AG08395 (cell line): Measurements from ENCODE around the gene PIGQ.

Source experiments
- DNase-seq: peaks from one replicate; pipeline ENCODE4 v3.0.0; 2012; ENCODE audit warnings: mixed read lengths, low spot score

PIGQ gene

DNA sequence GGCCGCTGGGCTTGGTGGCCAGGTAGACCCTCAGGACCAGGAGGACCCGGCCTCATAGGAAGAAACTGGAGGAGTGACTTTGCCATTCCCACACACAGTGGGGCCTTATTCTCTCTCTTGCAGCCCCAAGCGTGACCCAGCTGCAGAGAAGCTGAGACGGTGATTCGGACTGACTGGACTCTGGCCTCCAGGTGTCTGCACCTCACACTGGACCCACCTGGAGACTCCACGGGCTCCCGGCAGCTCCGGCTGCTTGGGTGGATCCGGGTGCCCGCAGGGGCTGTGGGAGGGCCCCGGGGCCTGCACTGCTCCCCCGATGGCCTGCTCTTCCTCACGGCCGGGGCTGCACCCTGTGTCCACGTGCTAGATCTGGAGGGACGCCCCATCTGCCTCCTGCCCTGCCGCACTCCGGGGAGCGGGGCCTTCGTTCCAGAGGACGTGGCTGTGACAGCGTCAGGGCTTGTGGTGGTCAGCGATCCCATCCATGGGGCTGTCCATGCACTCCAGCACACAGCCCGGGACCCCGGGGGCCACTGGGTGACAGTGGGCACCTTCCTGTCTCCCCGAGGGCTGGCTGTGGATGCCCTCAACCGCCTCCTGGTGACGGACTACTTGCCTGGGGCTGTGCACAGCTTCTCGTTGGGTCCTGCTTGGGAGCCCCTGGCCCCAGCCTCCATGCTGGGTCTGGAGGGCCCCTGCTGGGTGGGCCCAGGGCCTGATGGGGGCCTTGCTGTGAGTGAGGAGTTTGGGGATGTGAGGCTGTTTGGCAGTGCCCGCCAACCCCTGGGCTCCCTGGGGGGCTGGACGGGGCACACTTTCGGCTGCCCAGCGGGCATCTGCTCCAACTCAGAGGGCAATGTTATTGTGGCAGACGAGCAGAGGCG is 2.2 kb upstream of the PIGQ start:
- DNase-seq: no peak

DNA sequence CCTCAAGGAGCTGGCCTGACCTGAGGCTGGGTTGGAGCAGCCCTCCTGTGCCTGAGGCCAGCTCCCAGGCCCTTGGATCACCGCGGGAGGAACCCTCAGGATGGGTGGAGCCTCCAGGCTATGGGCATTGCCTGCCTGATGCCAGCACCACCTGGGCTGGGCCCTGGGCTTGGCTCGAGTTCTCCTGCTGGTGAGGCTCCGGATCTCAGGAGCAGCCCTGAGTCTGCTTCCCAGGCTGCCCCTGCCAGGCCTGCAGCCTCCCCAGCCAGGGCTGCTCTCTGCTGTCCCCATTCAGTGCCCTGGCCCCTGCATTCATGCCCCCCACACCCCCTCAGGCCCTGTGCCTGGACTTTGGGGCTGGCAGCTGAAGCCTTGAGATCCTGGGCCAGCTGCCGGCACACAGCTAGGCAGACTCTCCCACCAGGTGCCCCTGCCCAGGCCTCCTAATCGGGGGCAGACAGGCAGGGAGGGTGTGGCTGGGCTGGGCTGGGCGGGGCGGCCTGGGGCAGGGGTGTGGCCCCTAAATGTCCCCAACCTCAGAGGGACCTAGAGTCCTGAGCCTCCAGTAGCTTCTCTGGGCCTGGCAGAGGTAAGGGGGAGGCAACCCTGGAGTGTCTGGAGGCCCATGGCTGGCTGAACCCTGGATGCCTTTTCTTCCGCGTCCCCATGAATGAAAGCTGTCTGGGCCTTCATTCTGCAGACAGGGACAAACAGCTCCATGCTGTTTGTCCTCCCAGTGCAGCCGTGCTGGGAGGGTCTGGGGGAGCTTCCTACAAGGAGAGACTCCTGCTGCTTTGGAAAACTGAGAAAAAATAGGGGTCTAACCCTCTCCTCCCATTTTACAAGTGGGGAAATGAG is 1.1 kb upstream of the PIGQ start:
- no peak for DNase-seq

DNA sequence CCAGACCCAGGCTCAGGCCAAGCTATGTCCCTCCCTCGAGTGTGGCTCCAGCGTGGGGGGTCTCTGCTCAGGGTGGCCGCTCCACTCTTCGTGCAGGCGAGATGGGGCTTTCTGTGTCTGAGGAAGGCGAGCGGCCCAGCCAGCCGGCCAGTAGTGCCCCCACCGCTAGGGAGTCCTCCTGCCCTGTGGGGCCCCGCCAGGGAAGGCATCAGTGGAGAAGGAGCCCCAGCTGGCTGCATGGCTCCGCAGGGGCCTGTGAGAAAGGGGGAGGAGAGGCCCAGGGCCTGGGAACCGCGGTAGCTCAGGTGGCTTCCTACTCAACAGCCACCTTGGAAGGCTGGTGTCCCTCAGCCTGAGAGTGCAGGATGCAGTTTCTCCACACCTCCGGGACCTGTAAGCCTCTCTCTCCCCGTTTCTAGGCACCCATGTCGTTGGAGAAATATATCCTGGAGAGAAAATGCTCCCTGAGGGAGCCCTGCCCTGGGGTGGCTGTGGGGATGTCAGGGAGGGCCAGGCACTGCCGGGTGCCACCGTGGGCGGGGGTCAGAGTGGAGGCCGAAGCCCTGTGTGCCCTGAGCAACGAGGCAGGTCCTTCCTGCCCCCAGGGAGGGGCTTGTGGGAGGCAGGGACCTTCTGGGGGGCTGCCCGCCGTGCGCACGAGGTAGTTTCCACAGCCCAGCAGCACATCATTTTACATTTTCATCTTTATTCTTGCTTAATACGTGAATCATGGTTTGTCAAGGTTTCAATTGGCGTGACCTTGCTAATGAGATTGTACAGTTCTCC is 3.3 kb downstream of the PIGQ start:
- DNase-seq: no peak

DNA sequence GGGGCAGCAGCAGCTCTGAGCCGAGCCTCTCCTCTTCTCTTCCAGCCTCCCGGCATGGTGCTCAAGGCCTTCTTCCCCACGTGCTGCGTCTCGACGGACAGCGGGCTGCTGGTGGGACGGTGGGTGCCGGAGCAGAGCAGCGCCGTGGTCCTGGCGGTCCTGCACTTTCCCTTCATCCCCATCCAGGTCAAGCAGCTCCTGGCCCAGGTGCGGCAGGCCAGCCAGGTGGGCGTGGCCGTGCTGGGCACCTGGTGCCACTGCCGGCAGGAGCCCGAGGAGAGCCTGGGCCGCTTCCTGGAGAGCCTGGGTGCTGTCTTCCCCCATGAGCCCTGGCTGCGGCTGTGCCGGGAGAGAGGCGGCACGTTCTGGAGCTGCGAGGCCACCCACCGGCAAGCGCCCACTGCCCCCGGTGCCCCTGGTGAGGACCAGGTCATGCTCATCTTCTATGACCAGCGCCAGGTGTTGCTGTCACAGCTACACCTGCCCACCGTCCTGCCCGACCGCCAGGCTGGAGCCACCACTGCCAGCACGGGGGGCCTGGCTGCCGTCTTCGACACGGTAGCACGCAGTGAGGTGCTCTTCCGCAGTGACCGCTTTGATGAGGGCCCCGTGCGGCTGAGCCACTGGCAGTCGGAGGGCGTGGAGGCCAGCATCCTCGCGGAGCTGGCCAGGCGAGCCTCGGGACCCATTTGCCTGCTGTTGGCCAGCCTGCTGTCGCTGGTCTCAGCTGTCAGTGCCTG is 4.4 kb downstream of the PIGQ start:
- no peak for DNase-seq

DNA sequence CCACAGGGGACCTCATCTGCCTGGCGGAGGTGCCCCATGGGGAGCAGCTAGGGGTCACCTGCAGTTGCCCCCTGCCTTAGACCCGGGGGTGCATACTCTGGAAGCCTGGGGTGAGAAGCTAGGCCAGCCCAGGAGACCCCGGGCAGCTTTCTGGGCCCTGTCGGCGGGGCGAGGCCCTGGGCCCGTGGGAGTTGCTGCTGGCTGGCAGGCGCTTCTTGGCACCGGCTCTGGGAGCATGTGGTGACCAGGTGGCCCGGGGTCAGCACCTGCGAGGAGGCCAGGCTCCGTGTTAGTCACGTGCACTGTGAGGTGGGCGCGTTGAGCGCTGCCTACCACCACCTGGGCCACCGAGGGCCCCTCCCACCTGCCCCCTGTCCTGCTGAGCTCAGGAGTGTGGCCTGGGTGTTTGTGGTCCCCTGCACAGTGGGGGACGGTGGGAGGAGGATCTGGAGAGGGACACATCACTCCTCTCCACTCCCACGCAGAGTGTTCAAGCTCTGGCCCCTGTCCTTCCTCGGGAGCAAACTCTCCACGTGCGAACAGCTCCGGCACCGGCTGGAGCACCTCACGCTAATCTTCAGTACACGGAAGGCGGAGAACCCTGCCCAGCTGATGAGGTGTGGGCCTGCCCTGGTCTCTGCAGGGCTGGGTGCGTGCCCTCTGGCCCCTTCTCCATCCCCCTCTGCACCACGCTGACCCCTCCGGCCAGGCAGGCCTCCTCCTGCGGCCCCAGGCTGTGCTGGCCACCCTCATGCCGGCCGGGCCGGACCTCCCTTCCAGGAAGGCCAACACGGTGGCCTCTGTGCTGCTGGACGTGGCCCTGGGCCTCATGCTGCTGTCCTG is 5.8 kb downstream of the PIGQ start:
- no peak for DNase-seq

DNA sequence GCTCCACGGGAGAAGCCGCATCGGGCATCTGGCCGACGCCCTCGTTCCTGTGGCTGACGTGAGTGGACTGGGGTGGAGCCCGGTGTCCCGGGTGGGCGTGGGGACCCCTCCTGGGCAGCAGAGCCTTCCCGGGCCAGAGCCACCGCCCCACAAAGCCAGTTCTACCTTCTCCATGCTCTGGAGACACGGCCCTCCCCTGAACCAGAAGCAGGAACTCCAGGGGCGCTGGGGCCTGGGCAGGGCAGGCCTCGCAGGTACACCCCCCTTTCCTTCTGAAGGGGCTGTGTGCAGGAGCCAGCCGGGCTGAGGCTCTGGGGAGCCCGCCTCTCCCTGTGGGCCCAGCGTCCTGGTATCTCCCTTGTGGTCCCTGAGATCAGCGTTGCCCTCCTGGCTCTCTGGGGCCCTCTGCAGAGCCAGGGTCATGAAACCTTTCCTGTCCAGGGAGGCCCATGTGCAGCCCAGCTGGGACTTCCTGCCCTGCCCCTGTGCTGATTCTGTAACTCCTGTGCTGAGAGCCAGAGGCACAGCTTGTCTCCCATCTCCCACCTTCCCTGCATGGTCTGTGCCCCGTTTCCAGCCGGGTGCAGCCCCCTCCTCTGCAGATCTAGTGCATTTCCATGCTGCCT is 6.5 kb downstream of the PIGQ start:
- DNase-seq: no peak

DNA sequence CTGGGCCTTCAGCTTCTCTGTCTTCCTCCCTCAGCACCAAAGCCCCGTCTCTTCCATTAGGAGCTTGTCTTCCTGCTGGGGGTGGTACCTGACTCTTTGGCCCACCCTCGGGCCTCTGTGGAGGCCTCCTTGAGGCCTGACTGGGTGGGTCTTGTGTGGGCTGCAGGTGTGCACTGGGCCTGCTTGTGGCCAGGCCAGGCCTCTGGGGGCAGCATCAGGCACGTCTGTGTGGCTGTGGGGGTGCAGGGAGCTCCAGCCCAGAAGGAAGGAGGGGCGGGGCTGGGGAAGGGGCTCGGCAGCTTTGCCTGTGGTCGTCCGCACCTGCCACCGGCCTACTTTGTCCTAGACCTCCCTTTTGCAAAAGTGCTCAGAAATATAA is 7.0 kb downstream of the PIGQ start:
- DNase-seq: no peak

DNA sequence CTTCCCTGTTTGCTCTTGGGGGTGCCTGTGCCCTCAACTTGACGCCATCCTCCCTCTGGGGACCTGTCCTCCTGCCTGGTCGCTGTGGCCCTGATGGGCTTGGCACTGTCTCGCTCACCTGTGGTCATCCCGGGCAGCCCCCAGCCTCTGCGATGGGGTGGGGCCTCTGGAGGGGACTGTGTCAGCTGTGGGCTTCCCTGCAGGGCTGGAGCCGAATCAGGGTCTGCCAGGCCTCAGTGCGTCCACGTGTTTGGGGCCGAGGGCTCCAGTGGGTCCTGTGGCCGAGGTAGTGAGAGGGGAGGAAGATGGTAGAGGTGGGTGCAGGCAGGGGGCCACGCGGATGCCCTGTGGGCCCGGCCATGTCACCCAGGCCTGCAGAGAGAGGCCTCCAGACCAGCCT is 8.0 kb downstream of the PIGQ start:
- no peak for DNase-seq

DNA sequence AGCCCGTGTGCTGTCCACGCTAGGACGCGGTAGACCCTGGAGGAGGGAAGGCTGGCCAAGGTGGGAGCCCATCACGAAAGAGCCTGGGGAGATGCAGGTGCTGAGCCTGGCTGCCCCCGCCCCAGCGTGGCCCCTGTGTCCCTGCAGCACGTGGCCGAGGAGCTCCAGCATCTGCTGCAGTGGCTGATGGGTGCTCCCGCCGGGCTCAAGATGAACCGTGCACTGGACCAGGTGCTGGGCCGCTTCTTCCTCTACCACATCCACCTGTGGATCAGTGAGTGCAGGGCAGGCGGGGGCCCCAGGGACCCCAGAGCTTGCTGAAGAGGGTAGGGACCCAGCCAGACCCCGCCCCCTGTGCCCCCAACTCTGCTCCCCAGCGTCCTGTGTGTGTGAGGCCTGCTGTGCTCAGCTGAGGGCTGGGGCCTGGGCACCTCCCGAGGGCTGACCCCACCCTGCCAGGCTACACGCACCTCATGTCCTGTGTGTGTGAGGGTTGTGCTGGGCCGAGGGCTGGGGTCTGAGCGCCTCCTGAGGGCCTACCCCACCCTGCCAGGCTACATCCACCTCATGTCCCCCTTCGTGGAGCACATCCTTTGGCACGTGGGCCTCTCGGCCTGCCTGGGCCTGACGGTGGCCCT is 8.6 kb downstream of the PIGQ start:
- DNase-seq: no peak

DNA sequence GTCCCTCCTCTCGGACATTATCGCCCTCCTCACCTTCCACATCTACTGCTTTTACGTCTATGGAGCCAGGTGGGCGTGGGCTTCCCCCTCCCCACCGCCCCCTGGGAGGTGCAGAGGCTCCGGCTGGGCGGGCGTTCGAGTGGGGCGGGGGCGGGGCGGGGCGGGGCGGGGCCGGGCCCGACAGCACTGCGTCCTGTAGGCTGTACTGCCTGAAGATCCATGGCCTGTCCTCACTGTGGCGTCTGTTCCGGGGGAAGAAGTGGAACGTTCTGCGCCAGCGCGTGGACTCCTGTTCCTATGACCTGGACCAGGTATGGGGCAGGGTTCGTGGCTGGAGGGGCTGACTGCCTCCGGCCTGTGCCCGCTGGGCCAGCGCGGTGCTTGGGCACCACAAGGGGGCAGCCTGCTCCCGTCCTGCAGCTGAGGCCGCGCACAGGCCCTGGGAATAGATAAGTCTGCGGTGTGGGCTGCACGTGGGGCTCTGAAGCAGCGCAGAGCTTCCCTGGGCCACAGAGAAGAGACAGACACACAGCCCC is 9.2 kb downstream of the PIGQ start:
- peak; percentile 54 for DNase-seq

DNA sequence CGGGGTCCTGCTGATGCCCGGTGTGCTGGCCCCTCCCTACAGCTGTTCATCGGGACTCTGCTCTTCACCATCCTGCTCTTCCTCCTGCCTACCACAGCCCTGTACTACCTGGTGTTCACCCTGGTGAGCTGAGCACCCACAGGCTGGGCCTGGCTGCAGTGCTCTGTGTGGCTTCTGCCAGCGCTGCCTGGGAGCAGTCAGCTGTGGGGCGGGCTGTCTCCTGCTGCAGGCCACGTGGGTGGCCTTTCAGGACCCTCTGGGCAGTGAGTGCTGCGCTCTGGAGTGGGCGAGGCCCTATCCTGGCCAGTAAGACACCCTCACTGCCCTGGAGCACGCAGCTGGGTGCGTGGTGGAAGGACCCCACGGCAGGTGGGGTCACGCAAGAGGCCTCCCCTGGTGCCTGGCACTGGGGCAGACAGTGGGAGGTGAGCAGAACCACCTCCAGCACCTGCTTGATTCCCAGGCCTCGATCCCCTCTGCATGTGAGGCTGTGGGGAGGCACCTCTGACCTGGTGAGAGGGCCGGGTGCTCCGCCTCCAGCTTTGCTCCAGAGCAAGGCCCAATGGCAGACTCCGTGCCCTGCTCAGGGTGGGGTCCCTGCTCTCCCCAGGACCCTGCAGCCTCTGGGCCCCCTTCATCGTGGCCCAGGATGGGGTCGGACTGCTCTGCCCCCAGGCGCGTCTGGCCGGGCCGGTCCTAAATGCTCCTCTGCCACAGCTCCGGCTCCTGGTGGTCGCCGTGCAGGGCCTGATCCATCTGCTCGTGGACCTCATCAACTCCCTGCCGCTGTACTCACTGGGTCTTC is 10.6 kb downstream of the PIGQ start:
- DNase-seq: no peak

DNA sequence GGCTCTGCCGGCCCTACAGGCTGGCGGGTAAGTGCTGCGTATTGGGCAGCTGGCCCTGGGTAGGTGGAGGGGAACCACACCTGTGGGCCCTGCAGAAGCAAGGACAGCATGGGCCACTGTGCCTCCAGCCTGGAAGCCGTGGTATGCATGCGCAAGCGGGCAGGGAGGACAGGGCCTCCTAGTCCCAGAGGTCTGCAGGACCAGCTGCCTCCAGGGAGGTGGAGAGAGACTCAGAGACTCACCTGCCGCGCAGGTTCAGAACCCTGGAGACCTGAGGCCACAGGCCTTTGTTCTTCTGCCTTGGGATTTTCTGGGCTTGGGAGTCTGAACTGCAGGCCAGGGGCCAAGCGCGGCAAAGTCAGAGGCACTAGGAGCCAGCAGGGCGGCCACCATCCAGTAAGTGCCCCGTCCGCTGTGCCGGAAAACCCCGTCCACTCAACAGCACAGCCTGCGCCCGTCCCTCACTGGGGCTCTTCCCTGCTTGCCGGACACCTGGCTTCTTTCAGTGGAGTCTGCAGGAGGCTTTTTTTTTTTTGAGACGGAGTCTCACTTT is 11.3 kb downstream of the PIGQ start:
- DNase-seq: no peak

DNA sequence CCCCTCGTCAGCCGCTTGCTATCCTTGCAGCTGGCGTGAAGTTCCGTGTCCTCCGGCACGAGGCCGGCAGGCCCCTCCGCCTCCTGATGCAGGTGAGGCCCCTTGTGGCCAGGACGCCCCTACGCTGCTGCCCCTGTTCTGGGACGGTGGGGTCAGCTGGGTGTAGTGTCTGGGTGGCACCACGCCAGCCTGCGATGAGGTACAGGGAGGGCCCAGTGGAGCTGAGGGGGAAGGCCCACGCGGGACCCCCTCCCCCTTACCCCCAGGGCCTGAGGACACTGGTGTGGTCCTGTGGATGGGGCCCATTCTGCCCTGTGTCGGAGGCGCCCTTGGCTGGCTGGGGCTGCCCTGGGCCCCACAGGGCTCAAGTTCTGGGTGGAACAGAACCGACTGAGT is 12.4 kb downstream of the PIGQ start:
- DNase-seq: no peak

DNA sequence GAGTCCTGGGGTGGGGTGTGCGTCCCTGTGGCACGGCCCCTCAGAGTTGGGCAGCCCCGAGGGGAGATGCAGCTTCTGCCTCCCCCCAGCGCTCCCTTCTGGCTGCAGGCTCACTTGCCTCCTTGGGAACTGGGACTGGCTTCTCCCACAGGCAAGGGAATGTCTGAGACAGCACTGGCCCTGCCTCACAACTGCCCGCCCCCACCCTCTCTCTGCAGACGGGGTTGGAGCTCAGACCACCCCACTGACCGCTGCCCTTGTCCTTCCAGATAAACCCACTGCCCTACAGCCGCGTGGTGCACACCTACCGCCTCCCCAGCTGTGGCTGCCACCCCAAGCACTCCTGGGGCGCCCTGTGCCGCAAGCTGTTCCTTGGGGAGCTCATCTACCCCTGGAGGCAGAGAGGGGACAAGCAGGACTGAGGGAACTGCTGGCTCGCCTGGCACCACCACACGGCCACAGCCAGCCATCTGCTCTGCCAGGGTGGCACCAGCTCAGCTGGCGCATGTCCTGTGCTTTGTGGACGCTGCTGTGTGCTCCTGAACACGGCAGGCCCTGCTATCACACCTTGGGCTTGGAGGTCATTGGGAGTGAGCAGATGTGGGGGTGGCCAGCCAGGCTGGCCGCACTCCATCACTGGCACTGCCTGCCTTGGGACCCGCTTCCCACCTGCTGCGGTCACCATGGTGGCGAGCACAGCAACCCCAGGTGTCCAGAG is 13.0 kb downstream of the PIGQ start:
- DNase-seq: no peak

DNA sequence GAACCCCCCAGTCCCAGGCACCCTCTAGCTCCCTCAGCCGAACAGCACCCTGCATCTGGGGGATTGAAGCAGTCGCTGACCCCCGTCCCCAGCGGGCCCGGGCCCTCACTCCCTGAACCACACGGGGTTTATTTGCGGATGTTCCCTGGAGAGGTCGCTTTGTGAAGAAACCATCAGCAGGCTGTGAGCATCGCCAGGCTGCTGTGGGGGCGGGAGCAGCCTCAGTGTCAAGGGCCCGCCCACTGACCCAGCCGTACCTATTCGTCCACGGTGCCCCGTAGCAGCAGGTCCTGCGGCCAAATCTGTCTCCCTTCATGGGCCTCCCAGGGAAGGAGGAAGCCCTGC is 13.7 kb downstream of the PIGQ start:
- DNase-seq: no peak

DNA sequence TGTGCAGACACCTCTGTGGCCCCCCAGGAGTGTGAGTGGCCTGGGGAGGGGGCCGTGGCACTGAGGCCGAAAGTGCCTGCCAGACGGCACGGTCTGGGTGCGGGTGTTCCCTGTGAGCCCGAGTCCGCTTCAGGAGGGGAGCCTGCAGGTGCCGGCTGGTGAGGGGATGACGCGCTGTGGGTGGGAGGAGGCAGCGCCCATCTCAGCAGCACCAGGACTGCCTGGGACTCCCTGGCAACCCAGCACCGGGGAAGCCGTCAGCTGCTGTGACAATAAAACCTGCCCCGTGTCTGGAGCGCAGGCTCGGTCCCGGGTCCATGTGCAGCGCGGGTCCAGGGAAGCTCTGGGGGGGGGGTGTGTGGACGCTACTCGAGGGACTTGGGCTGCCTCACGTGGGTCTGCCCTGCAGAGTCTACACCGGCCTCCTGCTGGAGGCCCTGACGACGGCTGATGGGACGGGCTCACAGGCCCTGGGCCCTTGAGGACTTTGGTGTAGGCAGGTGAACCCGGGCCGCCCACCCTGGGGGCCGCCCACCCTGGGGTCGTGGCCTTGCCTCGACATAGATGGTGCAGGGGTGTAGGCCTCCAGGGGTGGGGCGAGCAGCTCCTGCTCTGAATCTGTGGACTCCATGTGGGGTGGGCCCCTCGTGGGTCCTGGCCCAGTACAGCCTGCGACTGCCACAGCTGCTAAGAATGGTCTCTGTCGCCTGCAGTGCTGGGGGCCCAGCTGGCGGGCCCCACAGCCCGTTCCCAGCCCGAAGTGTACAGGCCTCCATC is 14.2 kb downstream of the PIGQ start:
- no peak for DNase-seq

DNA sequence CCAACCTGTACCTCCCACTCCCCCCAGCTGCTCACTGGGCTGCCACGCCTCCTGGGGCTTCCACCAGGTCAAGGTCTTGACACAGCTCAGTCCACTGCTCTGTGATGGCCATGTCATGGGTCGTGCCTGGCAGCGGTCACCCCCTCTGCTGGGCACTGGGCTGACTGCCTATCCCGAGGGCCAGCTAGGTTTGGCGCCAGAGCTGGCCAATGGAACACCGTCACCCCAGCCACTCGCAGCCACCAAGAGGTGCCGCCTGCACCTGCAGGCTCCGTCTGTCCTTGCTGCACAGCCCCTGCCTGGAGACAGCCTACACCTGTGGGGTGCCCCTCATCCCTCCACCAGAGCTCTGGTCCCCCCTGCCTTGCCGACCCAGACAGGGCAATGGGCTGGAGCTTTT is 15.6 kb downstream of the PIGQ start:
- no peak for DNase-seq
